ENCODE data around the gene RGCC. TPM values are rescaled to one million over a fixed set of nuclear protein-coding genes. Genes with fewer than 3 reads are reported as not detected.

Gene RGCC
- total RNA-seq, 4 donors from 2014 or later = 29.0 to 522 (median 319) TPM

GRCh38 chr13:41496420-41497234 is 39.3 kb downstream of the RGCC start:
- Histone ChIP-seq H3K27ac (no peak overlapping the region), H3K27me3 (no peaks in the 10 kb centered on the region), H3K4me3 (no peak overlapping the region), H3K9me3 (no peaks in the 10 kb centered on the region), H3K36me3 (no peaks in the 10 kb centered on the region), H3K4me1 (no peaks in the 10 kb centered on the region)
- TF ChIP-seq POLR2A (IDR thresholded peaks at IDR 0.05) (no peak), CTCF (IDR thresholded peaks at IDR 0.05) (no peak)
- intact Hi-C loops (cut with DNase I; ENCODE audit: low total_unique reads) = no loop called here
- DNase-seq = no peak

- no peak overlapping the region for H3K27ac ChIP-seq
- TF ChIP-seq POLR2A (IDR thresholded peaks at IDR 0.05) (no peak), CTCF (IDR thresholded peaks at IDR 0.05) (no peak)
- H3K4me1 ChIP-seq = no peaks in the 10 kb centered on the region
- H3K4me3 ChIP-seq = no peak overlapping the region
- H3K27me3 ChIP-seq = no peaks in the 10 kb centered on the region
- no peak for DNase-seq
- H3K36me3 ChIP-seq = no peaks in the 10 kb centered on the region
- H3K9me3 ChIP-seq = no peaks in the 10 kb centered on the region
- intact Hi-C loops (cut with DNase I; ENCODE audit: low total_unique reads) = no loop called here
Measured at GRCh38 chr13:41497436-41497835, 40.1 kb downstream of the RGCC start.

- Histone ChIP-seq H3K27ac (no peak overlapping the region), H3K27me3 (no peaks in the 10 kb centered on the region), H3K36me3 (no peaks in the 10 kb centered on the region), H3K4me3 (no peak overlapping the region), H3K4me1 (no peaks in the 10 kb centered on the region), H3K9me3 (no peaks in the 10 kb centered on the region)
- intact Hi-C loops (cut with DNase I; ENCODE audit: low total_unique reads) = no loop called here
- no peak for DNase-seq
- TF ChIP-seq POLR2A (IDR thresholded peaks at IDR 0.05) (no peak), CTCF (IDR thresholded peaks at IDR 0.05) (no peak)
Measured at GRCh38 chr13:41499452-41499851, 42.1 kb downstream of the RGCC start.

- Histone ChIP-seq H3K27ac (no peak overlapping the region), H3K4me1 (no peaks in the 10 kb centered on the region), H3K27me3 (no peaks in the 10 kb centered on the region), H3K36me3 (no peaks in the 10 kb centered on the region), H3K4me3 (no peak overlapping the region), H3K9me3 (no peaks in the 10 kb centered on the region)
- DNase-seq = no peak
- intact Hi-C loops (cut with DNase I; ENCODE audit: low total_unique reads) = no loop called here
- TF ChIP-seq POLR2A (IDR thresholded peaks at IDR 0.05) = no peak
- TF ChIP-seq CTCF (IDR thresholded peaks at IDR 0.05) = no peak
Measured at GRCh38 chr13:41500511-41500910, 43.2 kb downstream of the RGCC start.

GRCh38 chr13:41501281-41501680 is 43.9 kb downstream of the RGCC start:
- TF ChIP-seq POLR2A (IDR thresholded peaks at IDR 0.05) (no peak), CTCF (IDR thresholded peaks at IDR 0.05) (no peak)
- Histone ChIP-seq H3K4me1 (no peaks in the 10 kb centered on the region), H3K36me3 (no peaks in the 10 kb centered on the region), H3K27ac (no peak overlapping the region), H3K9me3 (no peaks in the 10 kb centered on the region), H3K27me3 (no peaks in the 10 kb centered on the region), H3K4me3 (no peak overlapping the region)
- intact Hi-C loops (cut with DNase I; ENCODE audit: low total_unique reads) = no loop called here
- no peak for DNase-seq

All from uterus (tissue), 4 donors.